Psoas muscle (tissue), 8 donors: ENCODE data around the gene EIF2B5. TPM values are rescaled to one million over a fixed set of nuclear protein-coding genes. Genes with fewer than 3 reads are reported as not detected.
"Not testable (repeated sequence)": the region's sequence is repeated elsewhere in the genome, so short reads cannot be mapped to it uniquely, and the experiment has no call there.

Experiments used
- ATAC-seq, 4 donors: fragments of 200-7000 bp; cut with Tn5 transposase; one replicate each; pipeline ENCODE4 v1.9.1; 2020; ENCODE audit warnings: moderate library complexity in 3 of 4, mild to moderate bottlenecking in 2 of 4
- DNase-seq, 2 donors: peaks; one replicate each; pipeline ENCODE4 v3.0.0-alpha.2; 2020
- H3K27ac ChIP-seq: fragments of 200-600 bp; one replicate; pipeline ENCODE4 v1.8.0; 2022
- H3K27me3 ChIP-seq, 3 donors: fragments of 200-600 bp in 1 of 3; one replicate each; pipeline versions ENCODE4 v1.6.1 to v1.8.0; 2013 to 2022; ENCODE audit warnings: low read length in 2 of 3, mild to moderate bottlenecking in 2 of 3, moderate library complexity in 1 of 3; ENCODE audit not compliant: insufficient read depth in 3 of 3
- H3K36me3 ChIP-seq, 2 donors: fragments of 200-600 bp in 1 of 2; one replicate each; pipeline versions ENCODE4 v1.6.1 to v1.8.0; 2013 to 2022; ENCODE audit warnings: low read depth in 1 of 2, mild to moderate bottlenecking in 1 of 2, moderate library complexity in 1 of 2; ENCODE audit not compliant: insufficient read depth in 1 of 2
- H3K4me1 ChIP-seq: fragments of 200-600 bp; one replicate; pipeline ENCODE4 v1.8.0; 2022
- H3K4me3 ChIP-seq: fragments of 200-600 bp; one replicate; pipeline ENCODE4 v1.8.0; 2022; ENCODE audit warnings: mild to moderate bottlenecking
- H3K9me3 ChIP-seq: fragments of 200-600 bp; one replicate; pipeline ENCODE4 v1.8.0; 2022
- WGBS, 3 donors: extraction: QIAGEN DNeasy Blood & Tissue Kit; methylation state at CpG; one replicate each; pipeline versions ENCODE4 v1.1.6 to v1.1.7; 2013; 5-methylcytosine and 5-hydroxymethylcytosine counted together
- intact Hi-C, 2 donors: fragments of 100-400 bp; cut with DNase I; formaldehyde crosslinking; loops; one replicate each; pipeline versions ENCODE4 v1.11.0 to v1.14.2; 2022
- polyA plus RNA-seq, 3 donors: library from polyadenylated mRNA; stranded (reverse); fragments of 200-250 nt; gene quantifications; one replicate each; pipeline ENCODE4 v1.2.3, GENCODE V29; 2013
- total RNA-seq, 4 donors: library from RNA; stranded (reverse); fragmentation: NEBNext Ultra II Directional in 2 of 4; extraction: Animal tissue kit (Norgen Biotek cat#: 25700) in 2 of 4; gene quantifications; one replicate each; pipeline versions ENCODE4 v1.2.1 to v1.2.4, GENCODE V29; 2021 to 2023
- TF ChIP-seq, protein P1 (sequence below): fragments of 200-600 bp; IDR thresholded peaks from one replicate; pipeline ENCODE4 v1.8.0; 2022; ENCODE audit warnings: antibody characterized with exemption
- donor health status: healthy with polysubstance abuse.
- donor health status: DM: no; HTN: no; CAD: no; lungs with moderate emphysema.
- donor health status: Bipolar disorder and iron deficiency.
- donor health status: healthy.
- donor health status: DM: yes; HTN: yes; CAD: no.
- donor health status: DM: no; HTN: no; CAD: no.
- donor health status: DM: no; HTN: no; CAD: no.
- donor health status: DM: yes; HTN: yes; CAD: no.

Gene EIF2B5
- total and polyA plus RNA-seq, 7 donors = 44.0 to 101 (median 55.1) TPM

DNA sequence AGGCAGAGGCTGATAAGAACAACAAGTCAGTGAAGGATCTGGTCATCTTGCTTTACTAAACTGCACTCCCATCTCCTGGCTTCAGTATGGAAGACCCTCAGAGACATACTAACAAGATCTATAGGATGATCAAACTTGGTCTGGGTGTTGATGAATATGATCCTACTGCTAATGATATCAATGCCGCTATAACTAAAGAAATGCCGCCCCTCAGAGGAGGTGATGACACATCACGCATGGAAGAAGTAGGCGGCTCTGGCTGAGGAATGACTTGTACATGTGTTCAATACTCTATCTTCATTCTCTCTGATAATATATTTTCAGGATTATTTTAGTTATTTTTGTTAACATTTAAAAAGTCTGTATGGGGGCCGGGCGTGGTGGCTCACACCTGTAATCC lies 17.5 kb upstream of the EIF2B5 start:
- ATAC-seq = no peak
- TF ChIP-seq, protein P1, sequence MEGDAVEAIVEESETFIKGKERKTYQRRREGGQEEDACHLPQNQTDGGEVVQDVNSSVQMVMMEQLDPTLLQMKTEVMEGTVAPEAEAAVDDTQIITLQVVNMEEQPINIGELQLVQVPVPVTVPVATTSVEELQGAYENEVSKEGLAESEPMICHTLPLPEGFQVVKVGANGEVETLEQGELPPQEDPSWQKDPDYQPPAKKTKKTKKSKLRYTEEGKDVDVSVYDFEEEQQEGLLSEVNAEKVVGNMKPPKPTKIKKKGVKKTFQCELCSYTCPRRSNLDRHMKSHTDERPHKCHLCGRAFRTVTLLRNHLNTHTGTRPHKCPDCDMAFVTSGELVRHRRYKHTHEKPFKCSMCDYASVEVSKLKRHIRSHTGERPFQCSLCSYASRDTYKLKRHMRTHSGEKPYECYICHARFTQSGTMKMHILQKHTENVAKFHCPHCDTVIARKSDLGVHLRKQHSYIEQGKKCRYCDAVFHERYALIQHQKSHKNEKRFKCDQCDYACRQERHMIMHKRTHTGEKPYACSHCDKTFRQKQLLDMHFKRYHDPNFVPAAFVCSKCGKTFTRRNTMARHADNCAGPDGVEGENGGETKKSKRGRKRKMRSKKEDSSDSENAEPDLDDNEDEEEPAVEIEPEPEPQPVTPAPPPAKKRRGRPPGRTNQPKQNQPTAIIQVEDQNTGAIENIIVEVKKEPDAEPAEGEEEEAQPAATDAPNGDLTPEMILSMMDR = no peak
- Histone ChIP-seq H3K4me3 (no peak overlapping the region), H3K27me3 (no peaks in the 10 kb centered on the region), H3K4me1 (no peaks in the 10 kb centered on the region), H3K9me3 (no peaks in the 10 kb centered on the region), H3K27ac (no peak overlapping the region), H3K36me3 (peaks cover 0 to 3% of the 10 kb centered on the region in 2 donors)
- intact Hi-C loops = no loop called here
- 93 to 97% (median 95%) methylated on average over 6 of the region's 6 CpGs for WGBS, 3 donors
- DNase-seq = no peak

DNA sequence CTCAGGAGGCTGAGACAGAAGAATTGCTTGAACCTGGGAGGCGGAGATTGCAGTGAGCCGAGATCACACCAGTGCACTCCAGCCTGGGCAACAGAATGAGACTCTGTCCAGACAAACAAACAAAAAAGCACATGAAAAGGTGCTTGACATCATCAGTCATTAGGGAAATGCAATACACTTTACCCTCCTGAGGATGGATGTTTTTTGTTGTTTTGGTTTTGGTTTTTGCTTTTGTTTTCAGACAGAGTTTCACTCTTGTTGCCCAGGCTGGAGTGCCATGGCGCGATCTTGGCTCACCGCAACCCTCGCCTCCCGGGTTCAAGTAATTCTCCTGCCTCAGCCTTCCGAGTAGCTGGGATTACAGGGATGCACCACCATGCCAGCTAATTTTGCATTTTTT lies 14.1 kb upstream of the EIF2B5 start:
- H3K4me3 ChIP-seq, H3K9me3 ChIP-seq, H3K4me1 ChIP-seq, ATAC-seq, H3K27ac ChIP-seq, intact Hi-C loops, H3K36me3 ChIP-seq, DNase-seq, H3K27me3 ChIP-seq: not testable (repeated sequence)
- 92 to 94% (median 93%) methylated on average over 8 of the region's 8 CpGs for WGBS, 3 donors

DNA sequence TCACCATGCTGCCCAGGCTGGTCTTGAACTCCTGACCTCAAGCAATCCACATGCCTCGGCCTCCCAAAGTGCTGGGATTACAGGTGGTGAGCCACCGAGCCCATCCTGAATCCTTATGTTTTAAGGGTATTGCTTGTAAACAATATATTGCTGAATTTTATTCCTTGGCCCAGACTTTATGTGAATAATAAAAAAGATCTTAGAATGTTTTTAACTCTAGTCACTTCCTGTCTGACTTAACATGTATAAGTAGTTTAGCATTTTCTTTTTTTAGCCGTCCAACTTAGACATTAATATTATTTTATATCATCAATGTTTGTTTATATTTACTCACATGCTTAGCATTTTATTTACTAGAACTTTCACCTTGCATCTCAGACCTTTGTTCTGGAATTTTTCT lies 9.2 kb upstream of the EIF2B5 start:
- H3K4me3 ChIP-seq = no peak overlapping the region
- H3K27me3 ChIP-seq = no peaks in the 10 kb centered on the region
- no peak overlapping the region for H3K27ac ChIP-seq
- TF ChIP-seq, protein P1 = no peak
- intact Hi-C loops = no loop called here
- 70 to 78% (median 77%) methylated on average over 3 of the region's 3 CpGs for WGBS, 3 donors
- DNase-seq (no peak), ATAC-seq (no peak)
- H3K36me3 ChIP-seq = no peaks in the 10 kb centered on the region
- H3K9me3 ChIP-seq = no peaks in the 10 kb centered on the region
- H3K4me1 ChIP-seq = no peaks in the 10 kb centered on the region

DNA sequence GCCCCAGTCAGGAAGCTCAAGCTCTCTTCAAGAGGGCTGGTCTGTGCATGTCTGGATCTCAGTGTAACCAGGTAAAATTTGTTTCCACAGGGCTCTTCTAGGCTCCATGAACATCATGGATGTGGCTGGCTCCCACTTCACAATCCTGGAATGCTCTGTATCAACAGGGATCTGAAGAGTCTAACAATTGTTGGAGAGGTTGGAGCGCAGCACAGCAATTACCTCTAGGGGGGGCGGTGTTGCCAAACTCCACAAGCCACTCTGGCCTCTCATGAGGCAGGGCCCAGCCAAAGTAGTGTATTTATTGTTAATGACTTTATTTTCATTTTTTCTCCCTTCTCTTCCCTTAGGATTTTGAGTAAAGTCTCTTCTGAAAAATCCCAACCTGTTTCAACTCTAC lies 6.1 kb upstream of the EIF2B5 start:
- H3K27me3 ChIP-seq = no peaks in the 10 kb centered on the region
- no peak overlapping the region for H3K27ac ChIP-seq
- 44 to 58% (median 57%) methylated on average over 2 of the region's 2 CpGs for WGBS, 3 donors
- H3K9me3 ChIP-seq = no peaks in the 10 kb centered on the region
- no peaks in the 10 kb centered on the region for H3K4me1 ChIP-seq
- TF ChIP-seq, protein P1 = peak; percentile 14
- H3K36me3 ChIP-seq = no peaks in the 10 kb centered on the region
- no peak overlapping the region for H3K4me3 ChIP-seq
- no peak for DNase-seq
- ATAC-seq = no peak
- intact Hi-C loops = no loop called here

DNA sequence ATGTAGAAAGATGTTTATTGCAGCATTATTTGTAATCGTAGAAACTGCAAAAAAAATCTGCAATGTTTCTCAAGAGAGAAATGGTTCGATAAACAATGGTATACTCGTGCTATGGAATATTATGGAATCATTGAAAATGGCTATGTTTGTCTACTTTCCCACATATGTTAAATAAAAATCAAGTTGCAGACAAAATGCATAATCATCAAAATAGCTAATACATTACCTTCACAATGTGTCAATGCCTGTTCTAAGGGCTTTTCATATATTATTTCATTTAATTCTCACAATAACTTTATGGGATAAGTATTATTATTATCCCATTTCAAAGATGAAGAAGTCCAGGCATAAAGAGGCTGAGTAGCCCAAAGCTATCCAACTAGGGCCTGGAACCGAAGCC lies 2.2 kb upstream of the EIF2B5 start:
- H3K27me3 ChIP-seq = no peaks in the 10 kb centered on the region
- H3K36me3 ChIP-seq = peaks cover 3 to 11% of the 10 kb centered on the region in 2 donors
- DNase-seq (no peak), ATAC-seq (no peak)
- no peak overlapping the region for H3K4me3 ChIP-seq
- intact Hi-C loops = loop anchor here in 1 of 2 donors (5.0 kb wide), 1 partner anchor 116 kb away; the partner anchor contains the start of gene ABCC5
- H3K9me3 ChIP-seq = no peaks in the 10 kb centered on the region
- 92 to 95% (median 94%) methylated on average over 4 of the region's 4 CpGs for WGBS, 3 donors
- H3K27ac ChIP-seq = no peak overlapping the region
- TF ChIP-seq, protein P1 = no peak
- H3K4me1 ChIP-seq = peaks cover 11% of the 10 kb centered on the region
